ENCODE results near the gene PDE4B.
A peak's percentile ranks its signal among the peaks of the same experiment; 100 is the strongest.

Gene PDE4B

DNA sequence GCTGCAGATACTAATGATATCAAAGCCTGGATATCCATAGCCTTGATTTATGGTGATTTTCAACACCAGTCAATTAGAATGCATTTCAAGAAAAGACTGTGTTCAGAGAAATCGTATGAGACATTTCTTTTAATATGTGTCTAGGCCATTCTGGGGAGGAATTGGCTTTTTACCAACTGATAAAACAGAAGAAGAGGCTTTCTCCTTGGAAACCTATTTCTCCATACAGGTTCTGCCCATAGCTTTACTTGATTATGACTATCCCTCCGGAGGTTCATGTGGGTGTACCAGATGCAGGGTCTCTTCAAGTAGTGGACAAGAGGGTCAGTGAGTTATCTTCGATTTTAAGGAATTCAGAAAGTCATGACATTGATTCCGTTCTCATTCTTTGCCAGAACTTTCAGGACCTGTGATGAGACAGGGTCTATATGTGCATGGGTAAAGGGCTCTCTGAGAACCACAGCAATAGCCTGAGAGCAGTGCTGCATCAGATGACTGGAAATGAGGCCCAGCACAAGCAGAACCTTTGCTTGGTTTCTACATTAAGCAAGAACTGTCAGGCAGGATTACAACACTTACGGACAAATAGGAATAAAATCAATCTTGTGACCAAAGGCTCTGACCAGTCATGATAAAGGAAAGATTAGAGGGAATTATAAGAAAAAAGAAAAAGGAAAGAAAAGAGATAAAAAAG is 477.6 kb downstream of the PDE4B start:
- no peak for DNase-seq

DNA sequence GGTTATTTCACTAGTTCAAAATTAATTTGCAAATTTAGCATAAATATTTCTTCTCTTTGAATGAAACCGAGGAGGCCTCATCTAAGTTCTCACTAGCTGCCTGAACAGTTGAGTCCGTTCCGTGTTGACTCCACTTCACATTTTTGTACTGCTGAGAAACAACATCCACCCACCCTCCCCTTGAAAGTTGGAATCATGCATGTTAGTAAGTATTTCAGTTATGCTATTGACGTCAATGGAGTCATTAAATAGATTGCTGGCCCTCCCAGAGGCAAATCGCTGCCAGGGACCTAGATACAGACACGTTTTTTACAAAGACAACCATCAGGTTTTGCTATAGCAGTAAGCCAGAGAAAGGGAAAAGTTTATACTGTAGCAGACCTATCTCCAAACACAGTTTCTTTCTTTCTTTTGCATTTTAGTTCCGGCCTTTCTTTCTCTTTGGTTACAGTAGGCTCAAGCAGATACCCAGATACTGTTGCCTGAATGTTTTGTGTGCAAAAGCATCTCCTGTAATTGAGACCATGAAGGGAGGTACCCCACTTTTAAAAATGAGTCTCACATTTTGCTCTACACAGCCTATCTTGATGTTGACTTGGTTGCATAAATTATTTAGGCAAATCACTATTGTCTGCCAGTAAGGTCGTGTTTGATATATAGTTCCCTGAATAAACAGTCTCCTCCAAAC is 478.7 kb downstream of the PDE4B start:
- DNase-seq: peak in 1 of 2 experiments; percentile 33

DNA sequence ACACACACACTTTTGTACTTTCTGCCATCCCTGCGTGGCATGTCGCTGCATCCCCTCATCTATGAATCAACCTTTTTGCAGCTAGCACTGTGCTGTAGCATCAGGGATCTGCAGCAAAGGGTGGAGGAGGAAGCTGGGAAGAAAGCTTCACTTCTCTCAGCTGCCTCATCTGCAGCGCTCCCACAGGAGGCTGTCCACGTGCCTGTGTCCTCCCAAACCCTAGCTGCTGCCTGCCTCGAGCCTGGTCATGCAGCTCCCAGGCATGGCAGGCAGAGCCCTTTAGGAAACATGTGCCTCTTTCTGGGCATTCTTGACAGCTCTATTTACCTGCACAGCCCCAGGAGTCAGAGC is 479.2 kb downstream of the PDE4B start:
- DNase-seq: no peak

DNA sequence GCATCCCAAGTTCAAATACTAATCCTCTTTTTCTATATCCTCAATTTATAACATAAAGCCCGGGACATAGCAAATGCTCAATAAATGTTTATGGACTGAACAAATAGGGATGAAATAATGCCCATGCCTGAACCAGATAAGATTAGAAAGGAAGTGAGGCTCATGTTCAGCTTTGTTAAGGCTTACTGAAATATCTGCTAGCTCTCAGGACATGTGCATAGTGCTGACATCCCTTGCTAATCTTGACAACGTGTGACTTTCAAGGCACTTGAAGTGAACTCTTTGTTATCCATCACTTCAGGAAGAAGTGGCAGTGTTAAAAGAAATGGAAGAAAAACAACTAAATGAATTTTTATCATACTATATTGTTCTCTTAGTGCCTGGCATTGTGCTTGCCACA is 481.0 kb downstream of the PDE4B start:
- no peak for DNase-seq

DNA sequence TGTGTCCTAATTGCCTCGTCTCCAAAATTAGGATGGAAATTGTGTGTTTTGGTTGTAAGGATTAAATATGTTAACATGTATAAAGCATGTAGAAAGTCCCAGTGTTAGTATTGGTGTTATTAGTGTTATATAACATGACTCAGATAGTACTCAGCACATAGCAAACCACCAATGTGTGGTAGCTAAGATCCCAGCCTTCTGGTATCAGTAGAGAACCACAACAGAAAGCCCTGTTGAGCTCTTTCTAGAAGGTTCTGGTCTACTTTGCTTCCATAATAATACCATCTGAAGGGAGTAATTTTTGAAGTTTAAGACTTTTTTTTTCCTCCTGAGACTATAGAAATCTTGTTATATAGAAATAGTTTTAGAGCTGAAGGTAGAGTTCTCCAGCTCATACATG is 481.9 kb downstream of the PDE4B start:
- DNase-seq: no peak

DNA sequence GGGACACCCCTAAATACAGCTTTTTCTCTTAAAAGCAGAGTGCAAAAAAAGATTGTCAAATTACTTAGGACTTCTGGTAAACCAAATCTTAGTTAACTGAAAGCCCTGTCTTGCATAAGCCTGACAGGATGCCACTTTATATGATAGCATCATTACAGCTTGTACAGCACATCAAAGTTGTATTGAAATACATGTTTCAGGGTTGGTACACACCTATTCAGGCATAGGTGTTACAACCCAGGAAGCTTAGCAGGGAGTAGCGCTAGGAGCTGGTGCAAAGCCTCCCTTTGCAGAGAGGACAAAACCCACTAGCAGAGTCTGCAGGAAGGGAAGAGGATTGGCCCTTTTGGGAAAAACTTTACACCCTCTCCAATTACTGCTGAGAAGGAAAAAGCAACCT is 482.4 kb downstream of the PDE4B start:
- DNase-seq: no peak

DNA sequence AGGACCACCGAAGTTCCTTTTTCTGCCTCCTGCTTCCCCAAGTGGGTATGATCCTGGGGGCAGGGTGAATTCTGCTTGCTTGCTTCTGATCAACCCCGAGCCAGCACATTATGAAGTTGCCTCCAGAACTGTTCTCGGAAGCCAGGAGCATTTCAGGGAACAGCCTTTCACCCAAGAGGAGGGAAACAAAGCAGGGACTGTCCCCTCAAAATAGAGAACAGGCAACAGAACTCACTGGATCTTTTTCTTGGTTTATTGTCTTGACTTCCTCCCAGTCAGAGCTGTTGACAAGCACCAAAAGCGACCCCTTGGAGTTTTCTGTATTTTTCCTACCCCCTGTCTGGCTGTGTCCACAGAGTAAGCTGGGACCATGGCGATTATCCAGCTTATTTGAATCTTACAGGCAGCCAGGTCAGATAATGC is 482.9 kb downstream of the PDE4B start:
- DNase-seq: no peak

DNA sequence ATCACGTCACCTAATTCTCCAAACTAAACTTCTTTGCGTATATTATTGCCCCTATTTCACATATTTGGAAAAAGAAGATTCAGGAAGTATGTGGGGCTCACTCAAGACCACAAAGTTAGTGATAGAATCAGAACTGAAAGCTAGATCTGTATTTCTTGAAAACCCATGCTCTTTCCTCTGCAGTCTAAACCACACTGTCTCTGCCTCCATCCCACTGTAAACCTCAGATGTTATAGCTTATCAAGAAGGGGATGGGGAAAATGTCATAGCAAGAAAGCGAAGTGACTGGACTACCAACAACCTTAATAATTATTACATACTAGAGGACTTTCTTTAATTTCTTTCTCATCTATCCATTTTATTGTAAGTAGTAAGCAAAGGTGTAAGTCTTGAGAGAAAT is 483.5 kb downstream of the PDE4B start:
- DNase-seq: no peak

DNA sequence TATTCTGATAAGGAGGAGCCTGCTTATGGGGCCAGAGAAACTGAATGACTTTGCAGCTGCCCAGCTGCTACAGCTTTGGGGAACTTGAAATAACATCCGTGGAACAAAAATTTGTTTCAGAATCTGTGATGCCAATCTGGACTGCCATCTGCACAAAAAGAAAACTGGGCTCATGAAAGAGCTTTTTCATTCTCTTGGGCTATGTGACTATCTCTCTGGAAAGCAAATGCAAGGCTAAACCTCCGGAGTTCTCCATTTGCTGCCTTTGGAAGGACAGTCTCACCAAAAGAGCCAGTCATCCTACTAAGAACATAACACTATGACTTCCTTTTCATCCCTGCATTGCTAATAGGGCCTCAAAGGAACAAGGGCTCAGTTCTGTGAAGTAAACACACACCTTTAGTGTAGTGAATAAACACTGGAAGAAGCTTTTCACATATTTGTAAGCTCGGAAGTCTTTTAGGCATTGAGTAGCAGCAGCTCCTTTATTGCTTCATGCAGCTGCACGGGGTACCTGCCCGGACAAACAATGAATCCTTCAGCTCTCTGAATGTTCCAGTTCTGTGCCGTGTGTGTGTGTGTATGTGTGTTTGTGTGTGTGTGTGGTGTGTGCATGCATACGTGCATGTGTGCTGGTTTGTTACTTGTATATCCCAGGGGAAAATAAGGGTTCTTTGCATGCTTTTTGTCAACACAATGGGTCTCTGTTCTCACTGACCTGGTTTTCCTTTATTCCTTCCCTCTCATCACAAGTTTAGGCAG is 485.7 kb downstream of the PDE4B start:
- no peak for DNase-seq

DNA sequence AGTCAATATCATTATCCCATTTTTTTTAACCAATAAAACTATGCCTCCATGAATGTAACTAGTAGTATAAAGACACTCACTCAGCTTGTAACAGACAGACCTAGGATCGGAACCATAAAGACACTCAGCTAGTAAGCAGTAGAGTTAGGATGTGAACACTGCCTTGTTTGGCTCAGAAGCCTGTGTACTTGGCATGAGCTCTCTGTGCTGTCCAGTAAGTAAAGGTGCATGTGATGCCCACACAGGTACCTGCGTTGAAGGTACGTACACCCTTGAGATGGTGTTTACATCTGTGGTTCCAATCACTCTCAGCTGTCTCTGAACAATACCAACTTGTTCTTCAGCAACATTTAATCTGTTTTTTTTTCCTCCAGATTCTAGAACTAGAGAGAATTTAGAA is 489.1 kb downstream of the PDE4B start:
- no peak for DNase-seq

DNA sequence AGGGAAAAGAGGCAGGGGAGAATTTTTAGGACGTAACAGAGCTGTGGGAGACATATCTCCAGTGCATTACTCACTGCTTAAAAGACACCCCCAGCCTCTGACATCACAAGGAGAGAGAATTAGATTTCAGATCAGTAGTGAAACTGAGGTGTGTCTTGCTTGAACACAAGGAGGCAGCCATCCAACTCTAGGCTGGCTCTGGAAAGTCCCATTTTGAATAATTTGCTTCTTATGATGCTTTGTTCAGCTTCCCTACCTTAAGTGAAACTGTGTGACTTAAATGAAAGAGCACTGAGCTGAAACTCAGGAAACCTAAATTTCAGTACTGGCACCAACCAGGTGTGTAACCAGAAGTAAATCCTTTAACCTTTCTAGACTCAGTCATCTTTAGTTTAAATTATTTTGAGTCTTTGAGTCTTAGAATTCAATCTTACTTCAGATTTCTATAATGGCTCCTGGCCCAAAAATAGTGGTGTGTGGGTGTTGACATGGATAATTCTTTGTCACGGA is 489.7 kb downstream of the PDE4B start:
- no peak for DNase-seq

DNA sequence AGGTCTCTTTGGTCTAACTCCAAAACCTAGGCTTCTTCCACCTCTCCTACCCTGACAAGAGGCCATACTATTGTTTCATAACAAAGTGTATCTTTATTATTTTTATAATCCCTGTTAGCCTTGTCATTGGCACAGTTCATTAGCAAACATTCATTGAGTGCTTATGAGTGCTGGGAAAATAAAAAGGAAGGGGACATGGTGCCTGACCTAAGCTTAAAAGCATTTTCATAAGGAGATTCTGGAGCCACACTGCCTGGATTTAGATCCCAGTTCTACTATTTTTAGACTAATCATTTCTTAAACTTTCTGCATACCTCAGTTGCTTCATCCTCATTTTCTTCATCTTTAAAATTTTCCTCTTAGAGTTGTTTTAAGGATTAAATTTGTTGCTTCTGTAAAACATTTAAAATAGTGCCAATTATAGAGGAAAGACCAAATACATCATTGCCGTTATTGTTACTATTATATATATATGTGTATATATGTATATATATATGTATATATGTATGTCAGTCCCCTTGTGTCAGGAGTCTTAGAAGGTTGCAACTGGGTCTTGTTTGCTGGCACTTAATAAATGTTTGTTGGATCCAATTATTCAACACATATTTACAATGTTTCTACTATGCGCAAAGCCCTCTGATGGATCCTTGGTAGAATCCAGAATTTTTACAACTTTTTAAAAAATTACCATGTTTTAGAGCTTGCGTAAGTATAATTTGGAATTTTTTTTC is 490.4 kb downstream of the PDE4B start:
- no peak for DNase-seq

DNA sequence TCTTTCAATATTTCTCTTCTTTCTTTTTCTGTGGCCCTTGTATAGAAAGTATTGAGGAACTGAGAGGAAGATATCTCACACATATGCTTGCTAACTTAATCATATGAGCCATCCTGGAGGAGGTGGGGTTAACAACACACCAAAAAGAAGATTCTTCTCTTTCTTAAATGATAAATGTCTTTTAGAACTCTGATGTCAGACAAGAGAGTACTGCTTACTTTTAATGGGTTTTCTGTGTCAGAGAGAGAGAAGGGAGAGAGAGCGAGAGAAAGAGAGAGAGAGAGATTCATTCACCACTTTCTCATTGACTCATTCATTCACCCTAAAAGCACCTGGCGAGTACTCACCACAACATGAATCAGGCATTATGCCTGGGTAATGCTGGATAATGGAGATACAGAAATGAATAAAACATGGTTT is 490.9 kb downstream of the PDE4B start:
- DNase-seq: no peak

DNA sequence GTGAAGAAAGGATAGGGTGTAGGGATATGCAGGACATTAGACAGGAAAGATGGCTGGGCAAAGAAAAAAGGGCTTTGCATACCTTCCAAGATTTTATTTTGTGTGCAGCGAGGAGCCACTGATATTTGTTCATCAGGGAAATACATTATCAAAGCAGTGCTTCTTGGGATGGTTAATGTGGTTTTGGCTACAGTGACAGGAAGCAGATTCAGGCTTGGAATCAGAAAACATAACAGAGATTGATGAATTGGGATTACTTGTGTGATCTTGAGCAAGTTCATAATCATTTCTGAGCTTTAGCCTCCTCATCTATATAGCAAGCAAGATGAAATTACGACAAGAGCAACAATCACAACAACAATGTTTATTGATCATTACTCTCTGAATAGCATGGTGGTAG is 492.1 kb downstream of the PDE4B start:
- DNase-seq: no peak

DNA sequence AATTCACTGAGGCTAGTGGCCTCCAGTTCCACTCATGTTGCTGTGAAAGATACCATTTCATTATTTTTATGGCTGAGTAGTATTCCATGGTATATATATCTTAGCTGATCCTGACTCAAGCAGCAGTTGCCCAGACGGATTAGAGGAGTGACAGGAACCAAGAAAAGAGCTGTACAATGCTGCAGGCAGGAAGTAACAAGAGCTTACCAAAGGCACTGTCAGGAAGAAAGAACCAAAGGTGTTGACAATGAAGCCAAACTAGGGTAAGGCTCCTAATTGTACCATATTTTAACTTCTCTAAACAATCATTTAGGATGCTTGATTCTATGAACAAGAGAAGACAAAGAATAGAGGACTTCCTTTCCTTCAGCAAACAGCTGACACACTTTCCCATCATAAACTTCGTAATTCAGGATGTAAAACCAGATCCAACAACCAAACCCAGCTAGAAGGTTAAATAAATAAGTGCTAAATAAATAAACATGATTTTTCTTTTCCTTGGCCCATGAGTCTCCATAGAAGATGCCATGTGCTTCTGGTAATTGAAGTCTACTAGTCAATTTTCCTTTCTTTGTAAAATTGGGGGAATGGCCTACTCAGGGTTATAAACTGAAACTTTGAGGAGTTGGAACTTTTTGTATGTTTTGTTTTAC is 493.0 kb downstream of the PDE4B start:
- no peak for DNase-seq

DNA sequence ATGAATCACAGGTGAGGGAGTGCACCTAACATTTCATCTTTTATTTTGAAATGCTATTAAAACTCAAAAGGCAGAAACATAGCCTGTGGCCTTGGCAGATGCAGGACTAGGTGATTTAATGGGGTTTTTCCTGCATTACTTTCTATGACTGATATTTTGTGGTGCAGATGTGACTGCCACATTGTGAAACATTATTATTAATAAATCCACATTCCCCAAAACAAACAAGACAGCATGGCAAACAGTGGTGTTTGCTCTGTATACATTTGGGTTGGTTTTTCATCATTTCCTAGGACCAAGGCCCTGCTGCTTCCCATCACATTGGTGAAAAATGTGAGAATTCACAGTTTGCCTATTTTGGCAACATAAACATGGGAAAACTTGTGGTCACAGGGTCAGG is 493.6 kb downstream of the PDE4B start:
- no peak for DNase-seq

DNA sequence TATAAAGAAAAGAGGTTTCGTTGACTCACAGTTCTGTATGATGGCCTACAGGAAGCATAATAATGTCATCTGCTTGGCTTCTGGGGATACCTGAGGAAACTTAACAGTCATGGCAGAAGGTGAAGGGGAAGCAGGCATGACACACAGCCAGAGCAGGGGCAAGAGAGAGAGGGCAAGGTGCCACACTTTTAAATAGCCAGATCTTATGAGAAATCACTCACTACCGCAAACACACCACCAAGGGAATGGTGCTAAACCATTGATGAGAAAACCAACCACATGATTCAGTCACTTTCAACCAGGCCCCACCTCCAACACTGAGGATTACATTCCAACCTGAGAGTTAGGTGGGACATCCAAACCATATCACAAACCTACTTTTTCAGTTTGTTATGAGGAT is 495.4 kb downstream of the PDE4B start:
- no peak for DNase-seq

DNA sequence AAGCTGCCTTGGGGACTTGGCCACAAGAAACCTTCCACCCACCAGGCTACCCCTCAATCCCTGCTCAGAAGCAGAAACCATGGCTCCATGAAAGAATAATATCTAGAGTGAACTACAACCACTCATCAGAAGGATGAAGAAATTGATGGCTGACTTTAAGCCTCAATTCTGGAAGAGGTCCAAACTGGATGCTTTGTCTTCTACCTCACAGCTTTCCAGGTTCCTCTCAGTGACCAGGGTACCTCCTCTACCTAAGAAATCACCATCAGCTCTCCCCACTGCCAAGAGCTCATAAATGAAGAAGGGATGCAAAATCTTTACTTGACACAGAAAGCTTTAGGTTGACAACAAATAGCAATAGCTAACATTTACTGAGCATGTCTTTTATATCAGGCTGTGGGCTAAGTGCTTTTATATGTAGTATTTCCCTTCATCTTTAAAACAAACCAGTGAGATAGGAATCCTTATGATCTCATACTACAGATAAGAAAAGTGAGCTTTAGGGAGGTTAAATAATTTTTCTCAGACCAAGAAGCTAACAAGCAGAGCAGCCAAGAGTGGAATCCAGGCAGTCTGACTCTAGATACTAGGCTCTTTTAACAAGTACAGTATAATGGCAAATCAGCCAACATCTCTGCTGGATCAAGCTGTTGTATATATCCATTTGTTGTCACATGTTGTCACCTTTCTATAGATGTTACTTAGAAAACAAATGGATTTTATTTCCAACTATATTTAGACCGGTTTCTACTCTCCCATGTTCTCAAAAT is 498.3 kb downstream of the PDE4B start:
- DNase-seq: no peak

DNA sequence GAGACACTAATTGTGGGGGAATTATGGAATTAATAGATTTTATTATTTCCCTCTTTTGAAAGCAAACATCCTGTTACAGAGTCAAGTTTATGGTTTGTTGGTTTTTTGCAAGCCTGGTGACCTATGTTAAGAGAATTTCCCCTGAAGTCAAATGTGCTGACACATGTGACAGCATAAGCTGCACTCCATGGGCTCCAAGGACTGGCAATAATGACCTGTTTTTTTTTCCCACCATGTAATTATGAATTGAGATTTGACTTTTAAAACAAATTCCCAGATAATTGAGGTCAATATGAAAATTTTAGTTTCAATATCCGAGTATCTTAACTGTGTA is 498.8 kb downstream of the PDE4B start:
- peak in 1 of 2 experiments; percentile 45 for DNase-seq

DNA sequence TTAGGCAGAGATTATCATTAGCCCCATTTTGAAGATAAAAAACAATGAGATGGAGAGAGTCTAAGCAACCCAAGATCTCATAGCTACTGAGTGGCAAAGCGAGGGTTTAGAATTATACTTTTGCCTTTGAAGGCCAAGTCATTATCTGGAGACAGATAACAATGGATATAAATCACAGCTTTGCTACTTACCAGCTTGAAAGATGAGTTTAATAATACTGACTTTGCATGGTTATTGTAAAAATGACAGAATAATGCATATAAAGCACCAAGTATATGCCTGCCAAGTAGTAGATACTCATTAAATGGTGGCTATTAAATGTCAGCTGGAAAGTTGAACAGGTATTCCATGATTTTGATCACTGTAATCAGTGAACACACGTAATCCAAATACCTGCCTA is 499.6 kb downstream of the PDE4B start:
- DNase-seq: no peak

DNA sequence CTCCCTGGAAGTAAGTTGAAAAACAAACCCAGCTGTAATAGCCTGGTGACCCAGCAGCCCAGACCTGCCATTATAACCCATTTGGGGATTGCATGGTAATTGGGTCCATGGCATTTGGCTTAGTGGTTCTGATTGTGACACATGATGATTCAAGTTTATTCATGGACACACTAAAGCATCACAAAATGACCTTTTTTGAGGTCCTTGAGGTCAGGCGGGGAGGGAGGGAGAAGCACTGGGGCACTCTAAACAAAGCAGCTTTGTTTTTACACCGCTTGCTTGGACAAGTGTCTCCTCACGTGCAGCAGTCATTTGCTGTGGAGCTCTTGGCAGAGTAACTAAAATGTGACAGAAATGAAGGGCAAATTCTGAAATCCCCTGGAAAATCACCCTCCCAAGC is 500.2 kb downstream of the PDE4B start:
- DNase-seq: no peak

Data from NCI-H2081 (cell line).